Measurements from ENCODE around the gene INSIG2. TPM values are rescaled to one million over a fixed set of nuclear protein-coding genes. Genes with fewer than 3 reads are reported as not detected.

INSIG2 gene
- total and polyA plus RNA-seq, 9 of the 15 experiments (the other 6 are each of a cell fraction or from before 2014, with no cell fraction given), result 1.5 to 34.2 (median 6.4) TPM

GRCh38 chr2:118049816-118050140 is 38.5 kb upstream of the INSIG2 start:
- Histone ChIP-seq H3K9me1 (ENCODE audit: control insufficient read depth, insufficient read depth, low read length) (no peaks in the 10 kb centered on the region), H3K9me3 (replicated peaks; ENCODE audit: control insufficient read depth, insufficient read depth, low read depth, low read length) (no peaks in the 10 kb centered on the region), H3K27me3 (ENCODE audit: control insufficient read depth in 2 of 2, insufficient read depth in 2 of 2, low read length in 2 of 2) (peaks cover 0 to 7% of the 10 kb centered on the region in 2 experiments; a peak in 1 of 5 replicates), H2AFZ (ENCODE audit: low read depth, low read length) (no peak overlapping the region), H3K4me1 (replicated peaks in 1 of 2; ENCODE audit: control insufficient read depth in 2 of 2, insufficient read depth in 2 of 2, low read length in 2 of 2) (no peaks in the 10 kb centered on the region), H3K36me3 (ENCODE audit: control insufficient read depth, insufficient read depth, low read length) (no peaks in the 10 kb centered on the region), H4K20me1 (replicated peaks; ENCODE audit: control insufficient read depth, insufficient read depth, low read length) (no peaks in the 10 kb centered on the region), H3K79me2 (ENCODE audit: control insufficient read depth, insufficient read depth, low read length) (no peaks in the 10 kb centered on the region), H3K4me3 (no peak overlapping the region), H3K9ac (ENCODE audit: insufficient read depth in 1 of 2, low read depth in 2 of 2, low read length in 2 of 2) (no peak overlapping the region), H3K27ac (ENCODE audit: extremely low read depth, low read depth, low read length) (no peak overlapping the region), H3K4me2 (ENCODE audit: insufficient read depth, low read length) (no peak overlapping the region)
- FAIRE-seq (no peak), DNase-seq (ENCODE audit: extremely low read depth in 1 of 4, low spot score in 3 of 4) (no peak), ATAC-seq (no peak)
- in situ Hi-C loops (cut with MboI) (loop anchor here (10.0 kb wide), 1 partner anchor 155 kb away; no protein-coding TSS in a partner anchor), intact Hi-C loops (cut with micrococcal nuclease) (loop anchor here (5.0 kb wide), 1 partner anchor 153 kb away; no protein-coding TSS in a partner anchor)
- no TSS peak for BruUV-seq (replicated peaks)
- POLR2A ChIA-PET, result no interaction called here
- TF ChIP-seq HMGXB4 (CRISPR knock-in tag; IDR thresholded peaks at IDR 0.05) (no peak), LCOR (CRISPR knock-in tag; IDR thresholded peaks at IDR 0.05) (no peak), ELF1 (tag; IDR thresholded peaks at IDR 0.05) (no peak), MTA1 (IDR thresholded peaks at IDR 0.05; ENCODE audit: borderline replicate concordance) (no peak), KHSRP (IDR thresholded peaks at IDR 0.05) (no peak), FOS (IDR thresholded peaks at IDR 0.05; ENCODE audit: extremely low read depth, insufficient read length) (no peak), CREM (IDR thresholded peaks at IDR 0.05; ENCODE audit: low read depth) (no peak), ZNF511 (CRISPR knock-in tag; IDR thresholded peaks at IDR 0.05) (no peak), ZNF717 (CRISPR knock-in tag; IDR thresholded peaks at IDR 0.05) (no peak), POLR3A (IDR thresholded peaks at IDR 0.05; ENCODE audit: borderline replicate concordance, extremely low read depth, insufficient read depth, insufficient read length) (no peak), FOXK1 (CRISPR knock-in tag; IDR thresholded peaks at IDR 0.05; ENCODE audit: borderline replicate concordance) (no peak), RAD51 (IDR thresholded peaks at IDR 0.05; ENCODE audit: borderline replicate concordance, low read depth) (no peak)
- CTCF ChIA-PET (ENCODE audit: low intra/inter-chr PET ratio), result no interaction called here
